Measurements from ENCODE around the gene GLIS2. TPM values are rescaled to one million over a fixed set of nuclear protein-coding genes. Genes with fewer than 3 reads are reported as not detected.

GLIS2 gene
- total RNA-seq, 6 donors from 2014 or later = 10.5 to 35.2 (median 22.6) TPM

GRCh38 chr16:4271176-4272113 is 44.4 kb upstream of the GLIS2 start:
- ATAC-seq (ENCODE audit: low FRiP score in 2 of 2) (peak; percentile 93 to 94), DNase-seq (peak; percentile 97 to 98)
- peaks cover 12 to 36% (median 16%) of the 10 kb centered on the region in 4 donors for H3K4me1 ChIP-seq
- peak overlapping the region; percentile 77 to 100 (median 90) for H3K4me3 ChIP-seq
- peak overlapping the region; percentile 83 to 95 (median 90) for H3K27ac ChIP-seq
- WGBS, 2 donors = 0 to 1% methylated on average over 9 to 48 of the region's 72 CpGs
- H3K36me3 ChIP-seq = no peaks in the 10 kb centered on the region
- TF ChIP-seq POLR2A (IDR thresholded peaks at IDR 0.05) (peak in 2 of 4 donors; percentile 55 to 72), POLR2AphosphoS5 (IDR thresholded peaks at IDR 0.05) (peak in 1 of 2 donors; percentile 74), EP300 (IDR thresholded peaks at IDR 0.05) (no peak), CTCF (IDR thresholded peaks at IDR 0.05) (peak in 2 of 6 experiments; percentile 20 to 33)
- no peaks in the 10 kb centered on the region for H3K27me3 ChIP-seq
- H3K9me3 ChIP-seq = no peaks in the 10 kb centered on the region

- peaks cover 12 to 36% (median 16%) of the 10 kb centered on the region in 4 donors for H3K4me1 ChIP-seq
- H3K27ac ChIP-seq = peak overlapping the region; percentile 83 to 95 (median 90)
- H3K36me3 ChIP-seq = no peaks in the 10 kb centered on the region
- no peaks in the 10 kb centered on the region for H3K9me3 ChIP-seq
- peak in 1 of 2 donors; percentile 43 for ATAC-seq (ENCODE audit: low FRiP score in 2 of 2)
- TF ChIP-seq CTCF (IDR thresholded peaks at IDR 0.05) = no peak
- 1% methylated on average over 29 to 73 of the region's 79 CpGs for WGBS, 2 donors
- no peaks in the 10 kb centered on the region for H3K27me3 ChIP-seq
- DNase-seq = peak; percentile 69 to 90
- peak overlapping the region; percentile 77 to 100 (median 90) for H3K4me3 ChIP-seq
Measured at GRCh38 chr16:4272114-4272956, 43.5 kb upstream of the GLIS2 start.

GRCh38 chr16:4273858-4274311 is 42.0 kb upstream of the GLIS2 start:
- H3K4me1 ChIP-seq = peaks cover 12 to 36% (median 16%) of the 10 kb centered on the region in 4 donors
- H3K9me3 ChIP-seq = no peaks in the 10 kb centered on the region
- TF ChIP-seq CTCF (IDR thresholded peaks at IDR 0.05) (peak; percentile 15 to 76 (median 54)), POLR2AphosphoS5 (IDR thresholded peaks at IDR 0.05) (peak in 1 of 2 donors; percentile 40), POLR2A (IDR thresholded peaks at IDR 0.05) (peak in 2 of 4 donors; percentile 43 to 60), EP300 (IDR thresholded peaks at IDR 0.05) (no peak)
- no peaks in the 10 kb centered on the region for H3K36me3 ChIP-seq
- H3K27ac ChIP-seq = peak overlapping the region; percentile 90 to 95 (median 90)
- ATAC-seq (ENCODE audit: low FRiP score in 2 of 2) = peak; percentile 34 to 81
- H3K4me3 ChIP-seq = peak overlapping the region; percentile 53 to 100 (median 90)
- peak; percentile 66 to 90 for DNase-seq
- WGBS, 2 donors = 0 to 2% methylated on average over 10 to 23 of the region's 25 CpGs
- no peaks in the 10 kb centered on the region for H3K27me3 ChIP-seq

- 89% methylated on average over 6 of the region's 6 CpGs for WGBS, 2 donors
- Histone ChIP-seq H3K27me3 (no peaks in the 10 kb centered on the region), H3K36me3 (no peaks in the 10 kb centered on the region), H3K9me3 (no peaks in the 10 kb centered on the region), H3K4me3 (no peak overlapping the region), H3K4me1 (peaks cover 7 to 29% (median 12%) of the 10 kb centered on the region in 4 donors), H3K27ac (no peak overlapping the region)
- no peak for TF ChIP-seq EP300 (IDR thresholded peaks at IDR 0.05)
- no peak for TF ChIP-seq CTCF (IDR thresholded peaks at IDR 0.05)
- no peak for TF ChIP-seq POLR2A (IDR thresholded peaks at IDR 0.05)
- no peak for TF ChIP-seq POLR2AphosphoS5 (IDR thresholded peaks at IDR 0.05)
- ATAC-seq (ENCODE audit: low FRiP score in 2 of 2) (no peak), DNase-seq (no peak)
Measured at GRCh38 chr16:4275861-4276260, 40.0 kb upstream of the GLIS2 start.
